AG09309 (cell line): ENCODE data around the gene FYN.

Experiments
- DNase-seq: peaks from one replicate; pipeline ENCODE4 v3.0.0-alpha.2; 2010; ENCODE audit warnings: low read depth
- H3K4me3 ChIP-seq: 2 replicates; pipeline ENCODE4 v1.5.1; 2011; ENCODE audit warnings: mild to moderate bottlenecking, low read depth, low read length, moderate library complexity; ENCODE audit not compliant: control insufficient read depth
- CTCF ChIP-seq: IDR thresholded peaks from 2 replicates; pipeline ENCODE4 v1.5.1; 2011; ENCODE audit warnings: mild to moderate bottlenecking, low read depth, low read length, inconsistent platforms; ENCODE audit not compliant: insufficient read depth, control insufficient read depth; ENCODE audit errors: missing control alignments

Gene FYN

GRCh38 chr6:111775145-111775922, 97.9 kb downstream of the FYN start:
- no peak overlapping the region for H3K4me3 ChIP-seq
- no peak for DNase-seq
- no peak for TF ChIP-seq CTCF

GRCh38 chr6:111774346-111774703, 98.9 kb downstream of the FYN start:
- H3K4me3 ChIP-seq = no peak overlapping the region
- TF ChIP-seq CTCF = no peak
- DNase-seq = no peak

GRCh38 chr6:111773501-111774345, 99.5 kb downstream of the FYN start:
- H3K4me3 ChIP-seq = no peak overlapping the region
- DNase-seq = no peak
- no peak for TF ChIP-seq CTCF

- no peak overlapping the region for H3K4me3 ChIP-seq
- no peak for TF ChIP-seq CTCF
- DNase-seq = no peak
Observed at GRCh38 chr6:111772381-111772780, 100.9 kb downstream of the FYN start.

GRCh38 chr6:111771629-111772028, 101.6 kb downstream of the FYN start:
- TF ChIP-seq CTCF = no peak
- no peak overlapping the region for H3K4me3 ChIP-seq

GRCh38 chr6:111771094-111771432, 102.2 kb downstream of the FYN start:
- H3K4me3 ChIP-seq = no peak overlapping the region
- no peak for TF ChIP-seq CTCF
- no peak for DNase-seq

More at GRCh38 chr6:111771629-111772028, 101.6 kb downstream of the FYN start:
- no peak for DNase-seq
